ENCODE measurements around the gene PHF12. TPM values are rescaled to one million over a fixed set of nuclear protein-coding genes. Genes with fewer than 3 reads are reported as not detected.

The PHF12 gene
- total RNA-seq, 1 experiment from 2014 or later, result 79.1 TPM

DNA sequence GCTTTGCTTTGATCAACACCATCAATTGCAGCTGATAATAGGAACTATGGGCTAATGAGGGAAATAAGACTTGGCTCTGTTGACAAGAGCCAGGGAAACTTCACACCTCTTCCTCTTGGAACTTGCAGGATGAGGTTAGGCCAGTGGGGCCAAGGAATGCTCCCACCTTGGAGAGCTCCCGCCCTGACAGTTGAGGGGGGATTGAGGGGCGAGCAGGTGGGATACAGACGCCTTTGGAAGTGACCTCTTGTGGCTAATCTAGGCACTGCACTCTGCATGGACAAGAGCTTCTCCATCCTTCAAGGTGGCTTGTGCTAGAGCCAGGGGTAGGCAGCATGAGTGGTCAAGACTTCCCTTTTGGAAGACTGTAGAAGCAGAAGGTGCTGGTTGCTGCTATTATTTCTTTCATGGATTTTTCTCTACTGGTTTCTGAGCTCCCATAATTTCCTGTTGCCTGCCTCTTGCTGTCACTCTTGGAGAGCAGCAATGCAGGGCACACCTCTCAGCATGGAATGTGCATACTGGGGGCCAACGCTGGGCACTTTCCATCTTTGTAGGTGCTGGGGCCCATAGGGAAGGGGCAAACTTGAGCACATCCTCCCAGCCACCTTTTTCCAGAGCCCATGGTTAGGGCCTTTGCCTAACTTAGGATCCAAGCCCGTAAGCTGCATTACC lies 2.3 kb upstream of the PHF12 start:
- Histone ChIP-seq H3K27ac (ENCODE audit: low read length) (no peak overlapping the region), H3K4me3 (ENCODE audit: low read depth in 2 of 2, low read length in 2 of 2) (no peak overlapping the region), H3K27me3 (ENCODE audit: control insufficient read depth, insufficient read depth, low read length) (no peaks in the 10 kb centered on the region), H3K4me1 (ENCODE audit: control insufficient read depth, insufficient read depth, low read length) (peaks cover 7% of the 10 kb centered on the region; the same call in 1 of the 2 replicates), H3K9me3 (ENCODE audit: control insufficient read depth, insufficient read depth, low read depth, low read length) (no peaks in the 10 kb centered on the region), H3K36me3 (ENCODE audit: control insufficient read depth, insufficient read depth, low read length) (peaks cover 2% of the 10 kb centered on the region; the same call in 1 of the 2 replicates)
- DNase-seq (ENCODE audit: low read depth, low spot score) (peak; percentile 52), ATAC-seq (no peak)
- ChIA-PET POLR2A (no interaction called here), CTCF (interaction anchor here (0.5 to 1.0 kb wide), 8 partner anchors 9 to 227 kb away, joined by 3 to 8 read pairs (median 4); partner anchors contain the start of gene TLCD1)
- in situ Hi-C loops (cut with HindIII; ENCODE audit: low pct_unique_long_range_greater_than_20kb, low sequenced_read_pairs) (no loop called here), intact Hi-C loops (cut with micrococcal nuclease; ENCODE audit: unreplicated experiment) (loop anchor here (5.0 kb wide), 1 partner anchor 226 kb away; the partner anchor contains the start of genes NEK8 and TLCD1)
- TF ChIP-seq SIN3A (IDR thresholded peaks at IDR 0.05; ENCODE audit: borderline replicate concordance, insufficient read depth, low read depth, low read length), result no peak
- TF ChIP-seq, protein P1, sequence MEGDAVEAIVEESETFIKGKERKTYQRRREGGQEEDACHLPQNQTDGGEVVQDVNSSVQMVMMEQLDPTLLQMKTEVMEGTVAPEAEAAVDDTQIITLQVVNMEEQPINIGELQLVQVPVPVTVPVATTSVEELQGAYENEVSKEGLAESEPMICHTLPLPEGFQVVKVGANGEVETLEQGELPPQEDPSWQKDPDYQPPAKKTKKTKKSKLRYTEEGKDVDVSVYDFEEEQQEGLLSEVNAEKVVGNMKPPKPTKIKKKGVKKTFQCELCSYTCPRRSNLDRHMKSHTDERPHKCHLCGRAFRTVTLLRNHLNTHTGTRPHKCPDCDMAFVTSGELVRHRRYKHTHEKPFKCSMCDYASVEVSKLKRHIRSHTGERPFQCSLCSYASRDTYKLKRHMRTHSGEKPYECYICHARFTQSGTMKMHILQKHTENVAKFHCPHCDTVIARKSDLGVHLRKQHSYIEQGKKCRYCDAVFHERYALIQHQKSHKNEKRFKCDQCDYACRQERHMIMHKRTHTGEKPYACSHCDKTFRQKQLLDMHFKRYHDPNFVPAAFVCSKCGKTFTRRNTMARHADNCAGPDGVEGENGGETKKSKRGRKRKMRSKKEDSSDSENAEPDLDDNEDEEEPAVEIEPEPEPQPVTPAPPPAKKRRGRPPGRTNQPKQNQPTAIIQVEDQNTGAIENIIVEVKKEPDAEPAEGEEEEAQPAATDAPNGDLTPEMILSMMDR (IDR thresholded peaks at IDR 0.05), result peak; percentile 87
- no peak for TF ChIP-seq POLR2AphosphoS5 (IDR thresholded peaks at IDR 0.05; ENCODE audit: low read depth, low read length)
- TF ChIP-seq TCF7L2 (IDR thresholded peaks at IDR 0.05; ENCODE audit: low read depth, low read length), result no peak
- TF ChIP-seq, protein P2, sequence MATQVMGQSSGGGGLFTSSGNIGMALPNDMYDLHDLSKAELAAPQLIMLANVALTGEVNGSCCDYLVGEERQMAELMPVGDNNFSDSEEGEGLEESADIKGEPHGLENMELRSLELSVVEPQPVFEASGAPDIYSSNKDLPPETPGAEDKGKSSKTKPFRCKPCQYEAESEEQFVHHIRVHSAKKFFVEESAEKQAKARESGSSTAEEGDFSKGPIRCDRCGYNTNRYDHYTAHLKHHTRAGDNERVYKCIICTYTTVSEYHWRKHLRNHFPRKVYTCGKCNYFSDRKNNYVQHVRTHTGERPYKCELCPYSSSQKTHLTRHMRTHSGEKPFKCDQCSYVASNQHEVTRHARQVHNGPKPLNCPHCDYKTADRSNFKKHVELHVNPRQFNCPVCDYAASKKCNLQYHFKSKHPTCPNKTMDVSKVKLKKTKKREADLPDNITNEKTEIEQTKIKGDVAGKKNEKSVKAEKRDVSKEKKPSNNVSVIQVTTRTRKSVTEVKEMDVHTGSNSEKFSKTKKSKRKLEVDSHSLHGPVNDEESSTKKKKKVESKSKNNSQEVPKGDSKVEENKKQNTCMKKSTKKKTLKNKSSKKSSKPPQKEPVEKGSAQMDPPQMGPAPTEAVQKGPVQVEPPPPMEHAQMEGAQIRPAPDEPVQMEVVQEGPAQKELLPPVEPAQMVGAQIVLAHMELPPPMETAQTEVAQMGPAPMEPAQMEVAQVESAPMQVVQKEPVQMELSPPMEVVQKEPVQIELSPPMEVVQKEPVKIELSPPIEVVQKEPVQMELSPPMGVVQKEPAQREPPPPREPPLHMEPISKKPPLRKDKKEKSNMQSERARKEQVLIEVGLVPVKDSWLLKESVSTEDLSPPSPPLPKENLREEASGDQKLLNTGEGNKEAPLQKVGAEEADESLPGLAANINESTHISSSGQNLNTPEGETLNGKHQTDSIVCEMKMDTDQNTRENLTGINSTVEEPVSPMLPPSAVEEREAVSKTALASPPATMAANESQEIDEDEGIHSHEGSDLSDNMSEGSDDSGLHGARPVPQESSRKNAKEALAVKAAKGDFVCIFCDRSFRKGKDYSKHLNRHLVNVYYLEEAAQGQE (IDR thresholded peaks at IDR 0.05; ENCODE audit: insufficient read depth in 1 of 2, low read depth in 2 of 2, low read length in 1 of 2), result peak; percentile 51 to 65; a peak in 1 of 4 replicates
- BruUV-seq (replicated peaks), result no TSS peak

DNA sequence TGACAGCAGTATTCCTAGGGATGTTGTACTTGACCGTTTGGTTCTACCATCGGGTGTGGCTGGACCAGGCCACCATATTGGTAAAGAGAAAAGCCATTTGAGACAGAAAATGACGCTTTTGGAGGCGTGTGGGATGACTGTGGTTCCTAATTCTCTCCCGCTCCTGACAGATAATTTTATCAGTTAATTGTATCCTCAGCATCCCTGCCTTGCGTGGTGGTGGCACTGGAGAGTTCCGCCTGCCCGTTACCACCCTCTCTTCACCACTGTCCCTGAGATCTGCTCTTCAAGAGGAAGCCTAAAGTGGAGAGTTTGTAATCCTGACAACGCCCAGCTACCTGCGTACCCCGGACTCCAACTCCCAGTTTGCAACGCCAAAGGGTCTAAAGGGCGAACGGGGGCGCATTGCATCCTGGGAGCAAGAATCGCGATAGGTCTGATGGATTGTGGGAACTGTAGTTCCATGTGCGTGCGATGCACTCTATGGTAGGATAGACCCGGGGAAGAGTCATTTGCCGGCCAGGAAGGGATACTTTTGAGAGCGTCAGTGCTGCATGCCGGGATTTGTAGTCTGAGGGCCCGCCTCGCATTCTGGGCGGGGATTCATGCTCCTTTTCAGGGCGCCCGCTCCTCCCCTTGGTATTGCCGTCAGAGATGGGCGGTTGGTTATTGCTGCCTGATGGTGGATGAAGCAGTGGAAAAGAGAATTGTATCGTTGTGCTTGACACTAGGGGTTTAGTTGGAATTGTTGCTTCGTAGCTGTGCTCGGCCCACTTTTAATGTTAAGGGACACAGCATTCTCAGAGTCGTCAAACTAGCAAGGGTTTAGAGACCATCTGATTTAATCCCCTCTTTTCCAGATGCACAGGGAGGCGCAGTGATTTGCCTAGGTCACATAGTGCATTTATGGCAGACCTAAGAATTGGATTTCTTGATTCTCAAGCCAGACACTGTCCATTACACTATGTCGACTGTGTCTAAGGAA lies 965 bp upstream of the PHF12 start:
- H3K9me3 ChIP-seq (ENCODE audit: control insufficient read depth, insufficient read depth, low read depth, low read length), result no peaks in the 10 kb centered on the region
- ATAC-seq (peak; percentile 84), DNase-seq (ENCODE audit: low read depth, low spot score) (peak; percentile 98)
- peaks cover 2% of the 10 kb centered on the region; the same call in 1 of the 2 replicates for H3K36me3 ChIP-seq (ENCODE audit: control insufficient read depth, insufficient read depth, low read length)
- H3K27me3 ChIP-seq (ENCODE audit: control insufficient read depth, insufficient read depth, low read length), result no peaks in the 10 kb centered on the region
- peak overlapping the region; percentile 100 for H3K27ac ChIP-seq (ENCODE audit: low read length)
- POLR2A ChIA-PET, result interaction anchor here (1.0 to 1.2 kb wide), 2 partner anchors 116 to 224 kb away, joined by 3 to 4 read pairs; partner anchors contain the start of gene NEK8
- TF ChIP-seq TCF7L2 (IDR thresholded peaks at IDR 0.05; ENCODE audit: low read depth, low read length), result peak; percentile 63
- peak; percentile 79 for TF ChIP-seq POLR2AphosphoS5 (IDR thresholded peaks at IDR 0.05; ENCODE audit: low read depth, low read length)
- TF ChIP-seq, protein P2 (IDR thresholded peaks at IDR 0.05; ENCODE audit: insufficient read depth in 1 of 2, low read depth in 2 of 2, low read length in 1 of 2), result peak in 1 of 2 experiments; percentile 69; a peak in 1 of 4 replicates
- 0 out of 2 replicates have a peak, but pooled peaks have one; percentile 59 for TF ChIP-seq SIN3A (IDR thresholded peaks at IDR 0.05; ENCODE audit: borderline replicate concordance, insufficient read depth, low read depth, low read length)
- TF ChIP-seq, protein P1 (IDR thresholded peaks at IDR 0.05), result no peak
- in situ Hi-C loops (cut with HindIII; ENCODE audit: low pct_unique_long_range_greater_than_20kb, low sequenced_read_pairs) (no loop called here), intact Hi-C loops (cut with micrococcal nuclease; ENCODE audit: unreplicated experiment) (loop anchor here (5.0 kb wide), 1 partner anchor 225 kb away; the partner anchor contains the start of genes NEK8 and TLCD1)
- H3K4me1 ChIP-seq (ENCODE audit: control insufficient read depth, insufficient read depth, low read length), result peaks cover 20% of the 10 kb centered on the region
- CTCF ChIA-PET, result interaction anchor here (0.6 to 1.2 kb wide), 6 partner anchors 13 to 225 kb away, joined by 3 to 11 read pairs (median 3); no protein-coding TSS in a partner anchor
- H3K4me3 ChIP-seq (ENCODE audit: low read depth in 2 of 2, low read length in 2 of 2), result peak overlapping the region; percentile 80 to 90
- BruUV-seq (replicated peaks), result TSS peak; percentile 90
